HepG2 (cell line): ENCODE data around the gene PLXND1. TPM values are rescaled to one million over a fixed set of nuclear protein-coding genes. Genes with fewer than 3 reads are reported as not detected.

Experiments used
- ATAC-seq: fragments of 200-7000 bp; cut with Tn5 transposase; 3 replicates; pipeline ENCODE4 v1.9.1; 2020; ENCODE audit warnings: mild to moderate bottlenecking, moderate library complexity
- BruUV-seq: library from RNA; stranded (reverse); fragments of 400-500 nt; replicated peaks from 2 replicates; lab custom pipeline; 2021; lab: Mats Ljungman, UMichigan
- CTCF ChIA-PET: fragments of 300-600 bp; formaldehyde crosslinking; extraction: SDS; loops from one replicate; lab custom pipeline; 2021; ENCODE audit warnings: low total read pairs, inconsistent platforms, low intra/inter-chr PET ratio; lab: Yijun Ruan, JAX
- POLR2A ChIA-PET: fragments of 350-600 bp; sonication (Branson Sonifier 250); formaldehyde crosslinking; loops from one replicate; lab custom pipeline; 2020; ENCODE audit warnings: antibody characterized with exemption, inconsistent platforms; lab: Yijun Ruan, JAX
- DNase-seq: peaks from one replicate; pipeline ENCODE4 v3.0.0-alpha.2; 2015; ENCODE audit warnings: low spot score
- FAIRE-seq: peaks from 3 replicates; lab custom pipeline; 2011; peaks lifted over from hg19 to GRCh38; lab: Jason Lieb, UNC
- H2AFZ ChIP-seq: one replicate; pipeline ENCODE4 v1.6.1; 2011; ENCODE audit warnings: low read length, inconsistent platforms
- H3K27ac ChIP-seq: fragments of 300-600 bp; 3 replicates; pipeline ENCODE4 v1.8.0; 2011; ENCODE audit warnings: mixed run types, mild to moderate bottlenecking, mixed read lengths, low read length, inconsistent platforms; ENCODE audit not compliant: insufficient read depth; ENCODE audit errors: extremely low read length
- H3K27me3 ChIP-seq, 2 experiments: fragments of 200-600 bp in 1 of 2; 2 replicates in 1 of 2; 3 replicates in 1 of 2; pipeline versions ENCODE4 v1.6.0 to v1.8.0; 2011; ENCODE audit warnings: low read length in 2 of 2, mild to moderate bottlenecking in 2 of 2, moderate library complexity in 2 of 2, inconsistent platforms in 1 of 2; ENCODE audit not compliant: insufficient read depth in 2 of 2, control insufficient read depth in 1 of 2
- H3K36me3 ChIP-seq, 2 experiments: fragments of 200-600 bp in 1 of 2; replicated peaks in 1 of 2; 2 replicates in 1 of 2; 3 replicates in 1 of 2; pipeline versions ENCODE4 v1.5.1 to v1.8.0; 2011; ENCODE audit warnings: low read length in 2 of 2, inconsistent platforms in 1 of 2; ENCODE audit not compliant: insufficient read depth in 2 of 2, control insufficient read depth in 1 of 2
- H3K4me1 ChIP-seq: 2 replicates; pipeline ENCODE4 v1.5.1; 2012; ENCODE audit warnings: low read length, inconsistent platforms; ENCODE audit not compliant: insufficient read depth
- H3K4me2 ChIP-seq: 2 replicates; pipeline ENCODE4 v1.6.0; 2011; ENCODE audit warnings: low read depth, low read length, inconsistent platforms
- H3K4me3 ChIP-seq, 3 experiments: fragments of 200-600 bp in 1 of 3; sonication (generic), shearing (Covaris generic) in 1 of 3; replicated peaks in 1 of 3; 2 replicates each; pipeline ENCODE4 v1.5.1; 2011 to 2016; ENCODE audit warnings: low read length in 3 of 3, inconsistent platforms in 2 of 3, low read depth in 2 of 3, mild to moderate bottlenecking in 2 of 3, control low read depth in 1 of 3, mixed read lengths in 1 of 3; ENCODE audit not compliant: insufficient read depth in 1 of 3
- H3K79me2 ChIP-seq: one replicate; pipeline ENCODE4 v1.6.1; 2011; ENCODE audit warnings: low read length, inconsistent platforms; ENCODE audit not compliant: insufficient read depth
- H3K9ac ChIP-seq: 2 replicates; pipeline ENCODE4 v1.6.0; 2011; ENCODE audit warnings: mild to moderate bottlenecking, low read depth, low read length, inconsistent platforms; ENCODE audit not compliant: insufficient read depth
- H3K9me3 ChIP-seq: 2 replicates; pipeline ENCODE4 v1.5.1; 2012; ENCODE audit warnings: mild to moderate bottlenecking, low read length
- H4K20me1 ChIP-seq: 2 replicates; pipeline ENCODE4 v1.6.0; 2011; ENCODE audit warnings: inconsistent platforms, mild to moderate bottlenecking, low read length, moderate library complexity; ENCODE audit not compliant: insufficient read depth
- AGO2 ChIP-seq: fragments of 200-400 bp; formaldehyde crosslinking; optimal IDR thresholded peaks from 2 replicates; pipeline ENCODE3; 2017; ENCODE audit warnings: mild to moderate bottlenecking, low read depth, low read length, moderate library complexity
- ASH2L ChIP-seq: fragments of 300-600, 200-600 bp; sonication (generic); IDR thresholded peaks from 2 replicates; pipeline ENCODE4 v1.7.0; 2017; ENCODE audit warnings: low read depth, mild to moderate bottlenecking, moderate library complexity, mixed read lengths, low read length; ENCODE audit not compliant: insufficient read length
- DMAP1 ChIP-seq: IDR thresholded peaks from 2 replicates; pipeline ENCODE4 v1.6.1; 2016
- KAT8 ChIP-seq: IDR thresholded peaks from 2 replicates; pipeline ENCODE4 v1.6.1; 2016; ENCODE audit warnings: missing genetic modification reagents, missing compliant biosample characterization
- WGBS: methylation state at CpG from one replicate; pipeline ENCODE4 v1.1.6; 2017; ENCODE audit warnings: low lambda C conversion rate; 5-methylcytosine and 5-hydroxymethylcytosine counted together
- in situ Hi-C: cut with HindIII; loops from 2 replicates; pipeline ENCODE4 v1.10.0; 2017; ENCODE audit warnings: low pct_unique_long_range_greater_than_20kb; ENCODE audit not compliant: extremely low pct_ligation_motif_present
- intact Hi-C: fragments of 100-400 bp; cut with micrococcal nuclease; formaldehyde crosslinking; loops from one replicate; pipeline ENCODE4 v1.10.0; 2022; ENCODE audit not compliant: unreplicated experiment
- polyA plus RNA-seq, 8 experiments: library from polyadenylated mRNA; depleted of rRNA in 3 of 8; stranded (reverse) in 7 of 8; unstranded in 1 of 8; fragments of >200 nt; fragmentation: Illumina TruSeq in 4 of 8; extraction: Trizol in 4 of 8; gene quantifications; 2 replicates each; pipeline versions ENCODE4 v1.2.1 to v1.2.3, GENCODE V29; 2011 to 2016; ENCODE audit warnings: low read depth in 4 of 8, missing spikeins in 1 of 8, mixed read lengths in 1 of 8; ENCODE audit not compliant: insufficient read depth in 1 of 8
- total RNA-seq, 5 experiments: library from RNA; depleted of rRNA; stranded (reverse); fragments of >200 nt; fragmentation: Illumina TruSeq; extraction: Trizol; gene quantifications; 2 replicates each; pipeline ENCODE4 v1.2.3, GENCODE V29; 2016; ENCODE audit warnings: low read depth in 1 of 5
- TF ChIP-seq, protein P1 (sequence below): sonication (generic); formaldehyde crosslinking; IDR thresholded peaks from 2 replicates; pipeline ENCODE4 v1.4.0; 2020; ENCODE audit warnings: missing genetic modification reagents, mild to moderate bottlenecking, borderline replicate concordance
- TF ChIP-seq, protein P2 (sequence below): sonication (generic); formaldehyde crosslinking; IDR thresholded peaks from 2 replicates; pipeline ENCODE4 v1.4.0; 2020; ENCODE audit warnings: missing genetic modification reagents
- TF ChIP-seq, protein P3 (sequence below): sonication (generic); formaldehyde crosslinking; IDR thresholded peaks from 2 replicates; pipeline ENCODE4 v1.4.0; 2020; ENCODE audit warnings: missing genetic modification reagents

The PLXND1 gene
- total and polyA plus RNA-seq, 2 of the 13 experiments (the other 11 are each of a cell fraction or from before 2014, with no cell fraction given) = 15.9 to 42.0 TPM

DNA sequence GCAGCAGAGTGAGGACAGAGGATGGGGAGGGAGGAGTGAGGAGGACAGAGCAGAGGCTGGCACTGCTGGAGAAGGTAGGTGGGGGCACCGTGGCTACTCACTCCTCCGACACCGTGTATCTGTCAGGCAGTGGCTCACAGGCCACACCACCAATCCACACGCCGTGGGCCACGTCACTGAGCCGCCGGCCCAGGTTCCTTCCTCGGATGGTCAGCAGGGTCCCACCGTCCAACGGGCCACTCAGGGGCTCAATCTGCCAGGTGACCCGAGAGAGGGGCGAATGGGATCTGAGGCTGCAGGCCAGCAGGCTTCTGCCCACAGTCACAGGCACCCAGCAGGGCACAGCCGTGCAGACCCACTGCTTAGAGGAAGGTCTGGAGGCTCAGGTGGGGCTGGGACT, 33.0 kb downstream of the PLXND1 start:
- H3K27me3 ChIP-seq = no peaks in the 10 kb centered on the region
- no peak for TF ChIP-seq KAT8 (CRISPR knock-in tag)
- TF ChIP-seq ASH2L = no peak
- TF ChIP-seq, protein P1, sequence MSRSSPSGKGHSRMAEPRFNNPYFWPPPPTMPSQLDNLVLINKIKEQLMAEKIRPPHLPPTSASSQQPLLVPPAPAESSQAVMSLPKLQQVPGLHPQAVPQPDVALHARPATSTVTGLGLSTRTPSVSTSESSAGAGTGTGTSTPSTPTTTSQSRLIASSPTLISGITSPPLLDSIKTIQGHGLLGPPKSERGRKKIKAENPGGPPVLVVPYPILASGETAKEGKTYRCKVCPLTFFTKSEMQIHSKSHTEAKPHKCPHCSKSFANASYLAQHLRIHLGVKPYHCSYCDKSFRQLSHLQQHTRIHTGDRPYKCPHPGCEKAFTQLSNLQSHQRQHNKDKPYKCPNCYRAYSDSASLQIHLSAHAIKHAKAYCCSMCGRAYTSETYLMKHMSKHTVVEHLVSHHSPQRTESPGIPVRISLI (CRISPR knock-in tag) = no peak
- TF ChIP-seq DMAP1 = no peak
- TF ChIP-seq, protein P2, sequence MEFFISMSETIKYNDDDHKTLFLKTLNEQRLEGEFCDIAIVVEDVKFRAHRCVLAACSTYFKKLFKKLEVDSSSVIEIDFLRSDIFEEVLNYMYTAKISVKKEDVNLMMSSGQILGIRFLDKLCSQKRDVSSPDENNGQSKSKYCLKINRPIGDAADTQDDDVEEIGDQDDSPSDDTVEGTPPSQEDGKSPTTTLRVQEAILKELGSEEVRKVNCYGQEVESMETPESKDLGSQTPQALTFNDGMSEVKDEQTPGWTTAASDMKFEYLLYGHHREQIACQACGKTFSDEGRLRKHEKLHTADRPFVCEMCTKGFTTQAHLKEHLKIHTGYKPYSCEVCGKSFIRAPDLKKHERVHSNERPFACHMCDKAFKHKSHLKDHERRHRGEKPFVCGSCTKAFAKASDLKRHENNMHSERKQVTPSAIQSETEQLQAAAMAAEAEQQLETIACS = no peak
- 96% methylated on average over 12 of the region's 14 CpGs for WGBS
- H3K9me3 ChIP-seq = no peaks in the 10 kb centered on the region
- H3K36me3 ChIP-seq = peaks cover 11 to 23% of the 10 kb centered on the region in 2 experiments; a peak in 4 of 5 replicates
- peaks cover 13% of the 10 kb centered on the region for H3K4me1 ChIP-seq
- H3K4me3 ChIP-seq = no peak overlapping the region
- no peak overlapping the region for H2AFZ ChIP-seq
- in situ Hi-C loops = no loop called here
- CTCF ChIA-PET = no interaction called here
- no peak for ATAC-seq
- no peak for DNase-seq
- no peak for FAIRE-seq
- no peaks in the 10 kb centered on the region for H3K79me2 ChIP-seq
- H3K9ac ChIP-seq = no peak overlapping the region
- H3K27ac ChIP-seq = no peak overlapping the region
- H4K20me1 ChIP-seq = no peaks in the 10 kb centered on the region
- POLR2A ChIA-PET = no interaction called here
- intact Hi-C loops = no loop called here
- no peak overlapping the region for H3K4me2 ChIP-seq
- BruUV-seq = no TSS peak

DNA sequence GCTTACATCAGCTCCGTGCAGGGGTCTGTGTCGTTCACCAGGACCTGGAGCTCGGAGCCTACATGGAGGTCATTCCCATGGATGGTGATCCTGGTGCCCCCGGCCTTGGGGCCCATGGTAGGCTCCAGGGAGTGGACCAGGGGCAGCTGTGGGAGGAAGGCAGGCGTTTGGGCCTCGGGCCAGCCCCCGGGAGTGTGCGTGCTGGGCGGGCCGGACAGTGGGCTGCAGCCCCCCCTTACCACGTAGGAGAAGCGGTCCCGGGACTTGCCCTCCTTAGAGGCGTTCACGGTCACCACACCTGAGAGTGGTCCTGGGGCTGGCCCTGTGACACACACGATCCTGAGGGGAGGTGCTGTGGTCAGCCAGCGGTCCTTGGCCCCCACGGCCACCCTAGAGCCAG, 33.9 kb downstream of the PLXND1 start:
- no peak overlapping the region for H2AFZ ChIP-seq
- H3K27me3 ChIP-seq = no peaks in the 10 kb centered on the region
- H3K27ac ChIP-seq = no peak overlapping the region
- TF ChIP-seq, protein P3, sequence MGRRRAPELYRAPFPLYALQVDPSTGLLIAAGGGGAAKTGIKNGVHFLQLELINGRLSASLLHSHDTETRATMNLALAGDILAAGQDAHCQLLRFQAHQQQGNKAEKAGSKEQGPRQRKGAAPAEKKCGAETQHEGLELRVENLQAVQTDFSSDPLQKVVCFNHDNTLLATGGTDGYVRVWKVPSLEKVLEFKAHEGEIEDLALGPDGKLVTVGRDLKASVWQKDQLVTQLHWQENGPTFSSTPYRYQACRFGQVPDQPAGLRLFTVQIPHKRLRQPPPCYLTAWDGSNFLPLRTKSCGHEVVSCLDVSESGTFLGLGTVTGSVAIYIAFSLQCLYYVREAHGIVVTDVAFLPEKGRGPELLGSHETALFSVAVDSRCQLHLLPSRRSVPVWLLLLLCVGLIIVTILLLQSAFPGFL = no peak
- peak; percentile 55 for TF ChIP-seq AGO2
- TF ChIP-seq, all 625 proteins: peak for 1
- ChIA-PET POLR2A (no interaction called here), CTCF (no interaction called here)
- FAIRE-seq = no peak
- no peak overlapping the region for H3K4me3 ChIP-seq
- in situ Hi-C loops = no loop called here
- peaks cover 9 to 18% of the 10 kb centered on the region in 2 experiments; a peak in 4 of 5 replicates for H3K36me3 ChIP-seq
- H3K9ac ChIP-seq = no peak overlapping the region
- peaks cover 13% of the 10 kb centered on the region for H3K4me1 ChIP-seq
- no TSS peak for BruUV-seq
- H3K9me3 ChIP-seq = no peaks in the 10 kb centered on the region
- no peak overlapping the region for H3K4me2 ChIP-seq
- ATAC-seq = no peak
- intact Hi-C loops = no loop called here
- H3K79me2 ChIP-seq = no peaks in the 10 kb centered on the region
- H4K20me1 ChIP-seq = no peaks in the 10 kb centered on the region
- WGBS = no CpG with 5 or more reads among the region's 18 CpGs
- no peak for DNase-seq
